Mononuclear cell (primary cell): ENCODE results near the gene ORAI3. TPM values are rescaled to one million over a fixed set of nuclear protein-coding genes. Genes with fewer than 3 reads are reported as not detected.
A peak's percentile ranks its signal among the peaks of the same experiment; 100 is the strongest.

Experiments used
- H3K27me3 ChIP-seq: 2 replicates; pipeline ENCODE4 v1.6.0; 2011; ENCODE audit warnings: low read length, control low read depth; ENCODE audit not compliant: insufficient read depth
- H3K4me1 ChIP-seq: 2 replicates; pipeline ENCODE4 v1.5.1; 2011; ENCODE audit warnings: mild to moderate bottlenecking, low read length, control low read depth; ENCODE audit not compliant: insufficient read depth
- H3K4me3 ChIP-seq: 2 replicates; pipeline ENCODE4 v1.5.1; 2011; ENCODE audit warnings: mild to moderate bottlenecking, low read length, moderate library complexity
- H3K9me3 ChIP-seq: 2 replicates; pipeline ENCODE4 v1.5.1; 2011; ENCODE audit warnings: low read depth, mild to moderate bottlenecking, control low read depth, low read length
- total RNA-seq: library from RNA; depleted of rRNA; stranded (reverse); fragments of >200 nt; gene quantifications from one replicate; pipeline ENCODE4 v1.2.3, GENCODE V29; 2012

The ORAI3 gene
- total RNA-seq = 11.3 TPM

- no peaks in the 10 kb centered on the region for H3K9me3 ChIP-seq
- H3K4me3 ChIP-seq = peak within 1 kb of the TSS; percentile 69
- H3K27me3 ChIP-seq = no peaks in the 10 kb centered on the region
- H3K4me1 ChIP-seq = peaks cover 27% of the 10 kb centered on the region
These were observed at the start of gene ORAI3 for GRCh38 chr16:30948667-30949649. ORAI3 (plus strand) TSS chr16:30949068; CDS start chr16:30949290, 222 bp downstream.

DNA sequence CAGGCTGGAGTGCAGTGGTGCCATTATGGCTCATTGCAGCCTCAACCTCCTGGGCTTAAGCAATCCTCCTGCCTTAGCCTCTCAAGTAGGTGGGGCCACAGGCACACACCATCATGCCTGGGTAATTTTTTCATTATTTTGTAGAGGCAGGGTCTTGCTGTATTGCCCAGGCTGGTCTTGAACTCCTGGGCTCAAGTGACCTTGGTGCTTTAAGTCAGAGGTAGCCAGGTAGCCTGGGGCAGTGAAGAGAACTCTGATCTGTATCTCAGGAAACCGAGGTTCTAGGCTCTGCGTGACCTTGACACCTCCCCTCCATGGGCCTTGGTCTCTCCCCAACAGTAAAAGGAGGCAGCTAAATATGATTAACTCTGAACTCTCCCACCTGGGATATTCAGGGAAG lies 49.1 kb upstream of the ORAI3 start:
- Histone ChIP-seq H3K9me3 (no peaks in the 10 kb centered on the region), H3K4me1 (peaks cover 58% of the 10 kb centered on the region), H3K4me3 (no peak overlapping the region), H3K27me3 (no peaks in the 10 kb centered on the region)

DNA sequence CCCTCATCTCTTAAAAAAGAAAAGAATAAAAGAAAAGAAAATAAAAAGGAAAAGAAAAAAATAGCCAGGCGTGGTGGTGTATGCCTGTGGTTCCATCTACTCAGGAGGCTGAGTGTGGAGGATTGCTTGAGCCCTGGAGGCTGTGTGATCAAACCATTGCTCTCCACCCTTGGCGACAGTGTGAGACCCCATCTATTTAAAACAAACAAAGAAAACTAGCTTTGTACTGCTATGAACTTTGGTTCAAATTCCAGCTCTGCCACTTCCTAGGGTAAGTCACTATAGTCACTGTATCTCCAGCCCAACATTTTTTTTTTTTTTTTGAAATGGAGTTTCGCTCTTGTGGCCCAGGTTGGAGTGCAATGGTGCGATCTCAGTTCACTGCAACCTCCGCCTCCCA lies 48.3 kb upstream of the ORAI3 start:
- H3K9me3 ChIP-seq = no peaks in the 10 kb centered on the region
- peaks cover 60% of the 10 kb centered on the region for H3K4me1 ChIP-seq
- H3K4me3 ChIP-seq = no peak overlapping the region
- no peaks in the 10 kb centered on the region for H3K27me3 ChIP-seq

GRCh38 chr16:30901201-30902028 lies 47.5 kb upstream of the ORAI3 start:
- peak overlapping the region; percentile 52 for H3K4me3 ChIP-seq
- H3K4me1 ChIP-seq = peaks cover 54% of the 10 kb centered on the region

DNA sequence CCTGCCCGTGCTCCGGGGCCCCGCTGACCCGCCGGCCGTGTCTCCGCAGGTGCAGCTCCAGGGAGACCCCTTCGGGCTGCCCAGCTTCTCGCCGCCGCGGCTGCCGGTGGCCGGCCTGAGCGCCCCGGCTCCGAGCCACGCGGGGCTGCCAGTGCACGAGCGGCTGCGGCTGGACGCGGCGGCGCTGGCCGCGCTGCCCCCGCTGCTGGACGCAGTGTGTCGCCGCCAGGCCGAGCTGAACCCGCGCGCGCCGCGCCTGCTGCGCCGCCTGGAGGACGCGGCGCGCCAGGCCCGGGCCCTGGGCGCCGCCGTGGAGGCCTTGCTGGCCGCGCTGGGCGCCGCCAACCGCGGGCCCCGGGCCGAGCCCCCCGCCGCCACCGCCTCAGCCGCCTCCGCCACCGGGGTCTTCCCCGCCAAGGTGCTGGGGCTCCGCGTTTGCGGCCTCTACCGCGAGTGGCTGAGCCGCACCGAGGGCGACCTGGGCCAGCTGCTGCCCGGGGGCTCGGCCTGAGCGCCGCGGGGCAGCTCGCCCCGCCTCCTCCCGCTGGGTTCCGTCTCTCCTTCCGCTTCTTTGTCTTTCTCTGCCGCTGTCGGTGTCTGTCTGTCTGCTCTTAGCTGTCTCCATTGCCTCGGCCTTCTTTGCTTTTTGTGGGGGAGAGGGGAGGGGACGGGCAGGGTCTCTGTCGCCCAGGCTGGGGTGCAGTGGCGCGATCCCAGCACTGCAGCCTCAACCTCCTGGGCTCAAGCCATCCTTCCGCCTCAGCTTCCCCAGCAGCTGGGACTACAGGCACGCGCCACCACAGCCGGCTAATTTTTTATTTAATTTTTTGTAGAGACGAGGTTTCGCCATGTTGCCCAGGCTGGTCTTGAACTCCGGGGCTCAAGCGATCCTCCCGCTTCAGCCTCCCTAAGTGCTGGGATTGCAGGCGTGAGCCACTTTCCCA lies 46.6 kb upstream of the ORAI3 start:
- Histone ChIP-seq H3K4me3 (peak overlapping the region; percentile 52), H3K27me3 (no peaks in the 10 kb centered on the region), H3K9me3 (no peaks in the 10 kb centered on the region), H3K4me1 (peaks cover 47% of the 10 kb centered on the region)

More at GRCh38 chr16:30901201-30902028, 47.5 kb upstream of the ORAI3 start:
- H3K9me3 ChIP-seq = no peaks in the 10 kb centered on the region
- H3K27me3 ChIP-seq = no peaks in the 10 kb centered on the region

DNA sequence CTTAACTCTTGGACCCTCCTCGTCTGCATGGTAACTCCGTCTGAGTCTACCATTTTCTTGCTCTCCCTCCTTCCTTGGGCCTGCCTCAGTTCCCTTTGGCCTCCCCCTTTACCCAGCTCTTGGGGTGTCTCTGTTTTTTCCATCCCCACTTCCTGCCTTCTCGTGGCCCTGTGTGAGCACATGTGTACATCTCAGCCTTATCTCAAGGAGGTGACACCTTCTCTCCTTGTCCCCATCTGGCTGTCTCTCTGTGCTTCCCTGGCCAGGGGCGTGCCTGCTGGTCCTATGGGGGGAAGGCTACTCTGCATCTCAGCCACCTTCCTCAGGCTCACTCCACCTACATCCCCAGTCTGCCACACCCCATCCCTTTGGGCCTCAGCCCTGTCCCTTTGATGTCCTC lies 45.9 kb upstream of the ORAI3 start:
- H3K27me3 ChIP-seq = no peaks in the 10 kb centered on the region
- no peak overlapping the region for H3K4me3 ChIP-seq
- no peaks in the 10 kb centered on the region for H3K9me3 ChIP-seq
- peaks cover 40% of the 10 kb centered on the region for H3K4me1 ChIP-seq

GRCh38 chr16:30903596-30903995 lies 45.3 kb upstream of the ORAI3 start:
- Histone ChIP-seq H3K27me3 (no peaks in the 10 kb centered on the region), H3K9me3 (no peaks in the 10 kb centered on the region), H3K4me1 (peaks cover 40% of the 10 kb centered on the region), H3K4me3 (no peak overlapping the region)

- Histone ChIP-seq H3K27me3 (no peaks in the 10 kb centered on the region), H3K9me3 (no peaks in the 10 kb centered on the region), H3K4me1 (peaks cover 40% of the 10 kb centered on the region), H3K4me3 (no peak overlapping the region)
These were observed 44.6 kb upstream of the ORAI3 start for GRCh38 chr16:30904114-30904780.

GRCh38 chr16:30907064-30907463 lies 41.8 kb upstream of the ORAI3 start:
- peaks cover 27% of the 10 kb centered on the region for H3K4me1 ChIP-seq
- no peaks in the 10 kb centered on the region for H3K9me3 ChIP-seq
- no peaks in the 10 kb centered on the region for H3K27me3 ChIP-seq
- H3K4me3 ChIP-seq = no peak overlapping the region

GRCh38 chr16:30910427-30911029 lies 38.3 kb upstream of the ORAI3 start:
- no peak overlapping the region for H3K4me3 ChIP-seq
- no peaks in the 10 kb centered on the region for H3K4me1 ChIP-seq

DNA sequence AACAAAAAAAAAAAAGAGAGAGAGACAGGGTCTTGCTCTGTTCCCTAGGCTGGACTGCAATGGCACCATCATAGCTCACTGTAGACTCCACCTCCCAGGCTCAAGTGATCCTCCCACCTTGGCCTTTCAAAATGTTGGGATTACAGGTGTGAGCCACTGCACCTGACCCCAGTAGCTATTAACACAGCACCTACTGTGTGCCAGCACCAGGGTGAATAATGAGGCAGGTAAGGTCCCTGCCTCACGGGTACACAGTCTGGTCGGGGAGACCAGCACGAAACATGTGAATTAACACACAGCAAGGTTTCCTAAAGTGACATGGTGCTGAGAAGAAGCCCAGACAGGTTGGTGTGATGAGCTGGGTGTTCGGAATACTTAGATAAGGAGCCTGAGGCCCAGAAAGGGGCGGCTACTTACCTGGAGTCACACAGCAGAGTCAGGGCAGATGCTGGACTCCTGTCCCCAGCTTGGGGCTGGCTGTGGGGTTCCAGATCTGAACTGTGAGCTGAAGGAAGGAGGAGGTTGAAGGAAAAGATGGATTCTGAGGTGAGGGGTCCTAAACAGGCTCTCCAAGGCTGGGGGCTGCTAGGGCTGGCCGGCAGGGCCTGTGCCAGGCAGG lies 36.0 kb upstream of the ORAI3 start:
- Histone ChIP-seq H3K4me3 (no peak overlapping the region), H3K9me3 (no peaks in the 10 kb centered on the region), H3K27me3 (no peaks in the 10 kb centered on the region), H3K4me1 (no peaks in the 10 kb centered on the region)

More at GRCh38 chr16:30910427-30911029, 38.3 kb upstream of the ORAI3 start:
- Histone ChIP-seq H3K9me3 (no peaks in the 10 kb centered on the region), H3K27me3 (no peaks in the 10 kb centered on the region)

DNA sequence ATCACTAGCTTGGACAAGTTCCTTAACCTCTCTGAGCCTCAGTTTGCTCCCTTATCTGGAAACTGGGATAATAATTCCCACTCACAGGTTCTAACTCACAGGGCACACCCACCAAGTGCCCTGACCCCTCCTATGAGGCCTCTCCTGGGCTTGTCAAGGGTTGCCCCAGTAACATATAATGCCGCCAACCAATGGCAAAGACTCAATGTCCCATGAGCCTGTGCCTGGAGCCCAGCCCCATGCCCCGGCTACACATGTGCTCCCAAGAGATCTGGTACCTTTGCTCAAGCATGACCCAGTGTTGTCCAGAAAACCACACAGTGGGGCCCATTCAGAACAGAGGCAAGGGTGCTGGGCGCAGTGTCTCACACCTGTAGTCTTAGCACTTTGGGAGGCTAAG lies 34.0 kb upstream of the ORAI3 start:
- H3K4me1 ChIP-seq = no peaks in the 10 kb centered on the region
- H3K27me3 ChIP-seq = no peaks in the 10 kb centered on the region
- no peak overlapping the region for H3K4me3 ChIP-seq

DNA sequence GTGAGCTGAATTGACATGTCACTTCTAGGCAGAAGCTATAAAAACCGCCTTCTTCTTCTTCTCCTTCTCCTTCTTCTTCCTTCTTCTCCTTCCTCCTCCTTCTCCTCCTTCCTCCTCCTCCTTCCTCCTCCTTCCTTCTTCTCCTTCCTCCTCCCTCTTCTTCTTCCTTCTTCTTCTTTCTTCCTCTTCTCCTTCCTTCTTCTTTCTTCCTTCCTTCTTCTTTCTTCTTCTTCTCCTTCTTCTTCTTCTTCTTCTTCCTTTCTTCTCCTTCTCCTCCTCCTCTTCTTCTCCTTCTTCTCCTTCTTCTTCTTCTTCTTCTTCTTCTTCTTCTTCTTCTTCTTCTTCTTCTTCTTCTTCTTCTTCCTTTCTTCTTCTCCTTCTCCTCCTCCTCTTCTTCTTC lies 30.3 kb upstream of the ORAI3 start:
- Histone ChIP-seq H3K27me3 (no peaks in the 10 kb centered on the region), H3K4me3 (no peak overlapping the region), H3K9me3 (no peaks in the 10 kb centered on the region), H3K4me1 (peaks cover 11% of the 10 kb centered on the region)

More for the DNA sequence above, 34.0 kb upstream of the ORAI3 start:
- no peaks in the 10 kb centered on the region for H3K9me3 ChIP-seq
